GM23338 (cell line): ENCODE results near the gene ZNF821. TPM values are rescaled to one million over a fixed set of nuclear protein-coding genes. Genes with fewer than 3 reads are reported as not detected.

ENCODE experiments used
- ATAC-seq: fragments of 200-7000 bp; cut with Tn5 transposase; 3 replicates; pipeline ENCODE4 v1.9.1; 2020
- DNase-seq: peaks from one replicate; pipeline ENCODE4 v3.0.0-alpha.2; 2015; ENCODE audit warnings: low spot score
- H2AFZ ChIP-seq: fragments of 200-600 bp; sonication (generic); 2 replicates; pipeline ENCODE4 v1.8.0; 2016; ENCODE audit warnings: antibody characterized with exemption, mild to moderate bottlenecking, moderate library complexity
- H3F3A ChIP-seq: fragments of 200-600 bp; sonication (generic); replicated peaks from 2 replicates; pipeline ENCODE4 v1.8.0; 2017; ENCODE audit warnings: antibody characterized with exemption, mixed run types, low read depth
- H3K27ac ChIP-seq: fragments of 200-600 bp; sonication (generic); 2 replicates; pipeline ENCODE4 v1.6.1; 2016; ENCODE audit warnings: low read depth
- H3K27me3 ChIP-seq: fragments of 200-600 bp; sonication (generic); 2 replicates; pipeline ENCODE4 v1.8.0; 2016; ENCODE audit warnings: mild to moderate bottlenecking, mixed run types, moderate library complexity; ENCODE audit not compliant: insufficient read depth
- H3K36me3 ChIP-seq: fragments of 200-600 bp; sonication (generic); 2 replicates; pipeline ENCODE4 v1.8.0; 2016; ENCODE audit warnings: mild to moderate bottlenecking; ENCODE audit not compliant: insufficient read depth
- H3K4me1 ChIP-seq: fragments of 200-600 bp; sonication (generic); 2 replicates; pipeline ENCODE4 v1.8.0; 2016; ENCODE audit warnings: mild to moderate bottlenecking, moderate library complexity; ENCODE audit not compliant: insufficient read depth
- H3K4me2 ChIP-seq: fragments of 200-600 bp; sonication (generic); 2 replicates; pipeline ENCODE4 v1.7.1; 2017; ENCODE audit warnings: mixed run types
- H3K4me3 ChIP-seq: fragments of 200-600 bp; sonication (generic); 2 replicates; pipeline ENCODE4 v1.6.1; 2016; ENCODE audit warnings: mixed run types
- H3K79me2 ChIP-seq: fragments of 200-600 bp; sonication (generic); replicated peaks from 2 replicates; pipeline ENCODE4 v1.8.0; 2017; ENCODE audit warnings: mild to moderate bottlenecking; ENCODE audit not compliant: insufficient read depth
- H3K9me2 ChIP-seq: fragments of 200-600 bp; sonication (generic); 2 replicates; pipeline ENCODE4 v1.8.0; 2017; ENCODE audit not compliant: insufficient read depth
- H4K20me1 ChIP-seq: fragments of 200-600 bp; sonication (generic); replicated peaks from 2 replicates; pipeline ENCODE4 v1.8.0; 2017; ENCODE audit warnings: mild to moderate bottlenecking; ENCODE audit not compliant: insufficient read depth
- H3K27ac Mint-ChIP-seq: 2 replicates; pipeline ENCODE4 v1.8.0; 2020; ENCODE audit warnings: inconsistent platforms, mild to moderate bottlenecking, moderate library complexity, mixed read lengths
- H3K27me3 Mint-ChIP-seq: 3 replicates; pipeline ENCODE4 v1.8.0; 2022; ENCODE audit warnings: low read depth, mild to moderate bottlenecking, moderate library complexity, mixed read lengths, inconsistent platforms; ENCODE audit not compliant: insufficient read depth, poor library complexity
- H3K36me3 Mint-ChIP-seq: 3 replicates; pipeline ENCODE4 v1.8.0; 2021; ENCODE audit warnings: low read depth, mild to moderate bottlenecking, inconsistent platforms, moderate library complexity, mixed read lengths
- H3K4me1 Mint-ChIP-seq: 3 replicates; pipeline ENCODE4 v1.8.0; 2020; ENCODE audit warnings: mild to moderate bottlenecking, inconsistent platforms, mixed read lengths
- H3K4me3 Mint-ChIP-seq: 3 replicates; pipeline ENCODE4 v1.8.0; 2021; ENCODE audit warnings: moderate library complexity, mild to moderate bottlenecking, inconsistent platforms, mixed read lengths
- H3K9me3 Mint-ChIP-seq: 3 replicates; pipeline ENCODE4 v1.8.0; 2020; ENCODE audit warnings: moderate library complexity, mild to moderate bottlenecking, inconsistent platforms, mixed read lengths
- CREB1 ChIP-seq: fragments of 250-450 bp; sonication (Bioruptor Pico); IDR thresholded peaks from 2 replicates; pipeline ENCODE4 v1.5.0; 2020; ENCODE audit warnings: low read depth, mild to moderate bottlenecking, moderate library complexity
- ETS1 ChIP-seq: IDR thresholded peaks from 2 replicates; pipeline ENCODE4 v1.6.1; 2016; ENCODE audit warnings: antibody characterized with exemption
- EZH2 ChIP-seq: fragments of 200-600 bp; sonication (generic); IDR thresholded peaks from one replicate; pipeline ENCODE4 v1.8.0; 2017; ENCODE audit warnings: antibody characterized with exemption, mild to moderate bottlenecking, low read depth; ENCODE audit not compliant: unreplicated experiment
- EZH2phosphoT487 ChIP-seq: fragments of 200-600 bp; sonication (generic); IDR thresholded peaks from one replicate; pipeline ENCODE4 v1.8.1; 2018; ENCODE audit warnings: antibody characterized with exemption; ENCODE audit not compliant: unreplicated experiment
- JUNB ChIP-seq: IDR thresholded peaks from one replicate; pipeline ENCODE4 v1.6.1; 2016; ENCODE audit warnings: antibody characterized with exemption; ENCODE audit not compliant: unreplicated experiment
- NANOG ChIP-seq: IDR thresholded peaks from 2 replicates; pipeline ENCODE4 v1.6.1; 2016; ENCODE audit warnings: antibody characterized with exemption, borderline replicate concordance
- POLR2AphosphoS5 ChIP-seq: IDR thresholded peaks from 2 replicates; pipeline ENCODE4 v1.6.1; 2016; ENCODE audit warnings: antibody characterized with exemption, low read depth
- STAT1 ChIP-seq: IDR thresholded peaks from one replicate; pipeline ENCODE4 v1.6.1; 2016; ENCODE audit warnings: antibody characterized with exemption; ENCODE audit not compliant: unreplicated experiment
- ZNF114 ChIP-seq: fragments of 250-450 bp; sonication (Bioruptor Pico); IDR thresholded peaks from 2 replicates; pipeline ENCODE4 v1.5.0; 2020; ENCODE audit warnings: mild to moderate bottlenecking, moderate library complexity
- ZNF331 ChIP-seq: fragments of 250-450 bp; sonication (Bioruptor Pico); IDR thresholded peaks from 2 replicates; pipeline ENCODE4 v1.5.0; 2020; ENCODE audit warnings: low read depth, mild to moderate bottlenecking, moderate library complexity
- polyA plus RNA-seq: library from polyadenylated mRNA; unstranded; fragments of >200 nt; fragmentation: Nextera tagmentation; extraction: Ambion mirVana; gene quantifications from 2 replicates; pipeline ENCODE4 v1.2.1, GENCODE V29; 2016
- total RNA-seq: library from RNA; depleted of rRNA; stranded (reverse); fragments of >200 nt; shearing (Covaris generic); gene quantifications from 2 replicates; pipeline ENCODE4 v1.2.3, GENCODE V29; 2014
- TF ChIP-seq, protein P1 (sequence below): fragments of 250-450 bp; sonication (Bioruptor Pico); IDR thresholded peaks from 2 replicates; pipeline ENCODE4 v1.5.0; 2020; ENCODE audit warnings: mild to moderate bottlenecking, moderate library complexity
- TF ChIP-seq, protein P2 (sequence below), 2 experiments: fragments of 200-600 bp in 1 of 2; sonication (generic) in 1 of 2; conservative IDR thresholded peaks; 2 replicates each; pipeline versions ENCODE4 v1.5.1 to v1.6.1; 2016 to 2017; ENCODE audit warnings: antibody characterized with exemption in 2 of 2, low read depth in 2 of 2, mild to moderate bottlenecking in 2 of 2, moderate library complexity in 1 of 2
- TF ChIP-seq, protein P3 (sequence below): IDR thresholded peaks from one replicate; pipeline ENCODE4 v1.6.1; 2018; ENCODE audit warnings: antibody characterized with exemption; ENCODE audit not compliant: unreplicated experiment

The ZNF821 gene
- total and polyA plus RNA-seq, 2 experiments from 2014 or later, result 13.3 to 14.8 TPM

- H3K9me3 Mint-ChIP-seq, result no peaks in the 10 kb centered on the region; the same call in 2 of the 3 replicates
- Histone ChIP-seq H3F3A (peaks cover 6% of the 10 kb centered on the region; the same call in 1 of the 2 replicates), H4K20me1 (peaks cover 28% of the 10 kb centered on the region), H3K4me3 (peak overlapping the region; percentile 100), H3K79me2 (peaks cover 38% of the 10 kb centered on the region), H3K27ac (peak overlapping the region; percentile 99; the same call in 1 of the 2 replicates), H3K9me2 (no peaks in the 10 kb centered on the region), H2AFZ (no peak overlapping the region), H3K36me3 (peaks cover 8% of the 10 kb centered on the region; the same call in 1 of the 2 replicates), H3K4me1 (peaks cover 13% of the 10 kb centered on the region; the same call in 1 of the 2 replicates), H3K27me3 (no peaks in the 10 kb centered on the region), H3K4me2 (peak overlapping the region; percentile 99)
- peak overlapping the region; percentile 97 for H3K4me3 Mint-ChIP-seq
- peaks cover 12% of the 10 kb centered on the region for H3K27me3 Mint-ChIP-seq
- H3K27ac Mint-ChIP-seq, result peak overlapping the region; percentile 97
- TF ChIP-seq ZNF114 (CRISPR knock-in tag) (no peak), ETS1 (no peak), NANOG (no peak), JUNB (no peak), STAT1 (no peak), ZNF331 (CRISPR knock-in tag) (no peak), EZH2phosphoT487 (no peak), POLR2AphosphoS5 (no peak), CREB1 (CRISPR knock-in tag) (no peak), EZH2 (no peak)
- TF ChIP-seq, protein P1, sequence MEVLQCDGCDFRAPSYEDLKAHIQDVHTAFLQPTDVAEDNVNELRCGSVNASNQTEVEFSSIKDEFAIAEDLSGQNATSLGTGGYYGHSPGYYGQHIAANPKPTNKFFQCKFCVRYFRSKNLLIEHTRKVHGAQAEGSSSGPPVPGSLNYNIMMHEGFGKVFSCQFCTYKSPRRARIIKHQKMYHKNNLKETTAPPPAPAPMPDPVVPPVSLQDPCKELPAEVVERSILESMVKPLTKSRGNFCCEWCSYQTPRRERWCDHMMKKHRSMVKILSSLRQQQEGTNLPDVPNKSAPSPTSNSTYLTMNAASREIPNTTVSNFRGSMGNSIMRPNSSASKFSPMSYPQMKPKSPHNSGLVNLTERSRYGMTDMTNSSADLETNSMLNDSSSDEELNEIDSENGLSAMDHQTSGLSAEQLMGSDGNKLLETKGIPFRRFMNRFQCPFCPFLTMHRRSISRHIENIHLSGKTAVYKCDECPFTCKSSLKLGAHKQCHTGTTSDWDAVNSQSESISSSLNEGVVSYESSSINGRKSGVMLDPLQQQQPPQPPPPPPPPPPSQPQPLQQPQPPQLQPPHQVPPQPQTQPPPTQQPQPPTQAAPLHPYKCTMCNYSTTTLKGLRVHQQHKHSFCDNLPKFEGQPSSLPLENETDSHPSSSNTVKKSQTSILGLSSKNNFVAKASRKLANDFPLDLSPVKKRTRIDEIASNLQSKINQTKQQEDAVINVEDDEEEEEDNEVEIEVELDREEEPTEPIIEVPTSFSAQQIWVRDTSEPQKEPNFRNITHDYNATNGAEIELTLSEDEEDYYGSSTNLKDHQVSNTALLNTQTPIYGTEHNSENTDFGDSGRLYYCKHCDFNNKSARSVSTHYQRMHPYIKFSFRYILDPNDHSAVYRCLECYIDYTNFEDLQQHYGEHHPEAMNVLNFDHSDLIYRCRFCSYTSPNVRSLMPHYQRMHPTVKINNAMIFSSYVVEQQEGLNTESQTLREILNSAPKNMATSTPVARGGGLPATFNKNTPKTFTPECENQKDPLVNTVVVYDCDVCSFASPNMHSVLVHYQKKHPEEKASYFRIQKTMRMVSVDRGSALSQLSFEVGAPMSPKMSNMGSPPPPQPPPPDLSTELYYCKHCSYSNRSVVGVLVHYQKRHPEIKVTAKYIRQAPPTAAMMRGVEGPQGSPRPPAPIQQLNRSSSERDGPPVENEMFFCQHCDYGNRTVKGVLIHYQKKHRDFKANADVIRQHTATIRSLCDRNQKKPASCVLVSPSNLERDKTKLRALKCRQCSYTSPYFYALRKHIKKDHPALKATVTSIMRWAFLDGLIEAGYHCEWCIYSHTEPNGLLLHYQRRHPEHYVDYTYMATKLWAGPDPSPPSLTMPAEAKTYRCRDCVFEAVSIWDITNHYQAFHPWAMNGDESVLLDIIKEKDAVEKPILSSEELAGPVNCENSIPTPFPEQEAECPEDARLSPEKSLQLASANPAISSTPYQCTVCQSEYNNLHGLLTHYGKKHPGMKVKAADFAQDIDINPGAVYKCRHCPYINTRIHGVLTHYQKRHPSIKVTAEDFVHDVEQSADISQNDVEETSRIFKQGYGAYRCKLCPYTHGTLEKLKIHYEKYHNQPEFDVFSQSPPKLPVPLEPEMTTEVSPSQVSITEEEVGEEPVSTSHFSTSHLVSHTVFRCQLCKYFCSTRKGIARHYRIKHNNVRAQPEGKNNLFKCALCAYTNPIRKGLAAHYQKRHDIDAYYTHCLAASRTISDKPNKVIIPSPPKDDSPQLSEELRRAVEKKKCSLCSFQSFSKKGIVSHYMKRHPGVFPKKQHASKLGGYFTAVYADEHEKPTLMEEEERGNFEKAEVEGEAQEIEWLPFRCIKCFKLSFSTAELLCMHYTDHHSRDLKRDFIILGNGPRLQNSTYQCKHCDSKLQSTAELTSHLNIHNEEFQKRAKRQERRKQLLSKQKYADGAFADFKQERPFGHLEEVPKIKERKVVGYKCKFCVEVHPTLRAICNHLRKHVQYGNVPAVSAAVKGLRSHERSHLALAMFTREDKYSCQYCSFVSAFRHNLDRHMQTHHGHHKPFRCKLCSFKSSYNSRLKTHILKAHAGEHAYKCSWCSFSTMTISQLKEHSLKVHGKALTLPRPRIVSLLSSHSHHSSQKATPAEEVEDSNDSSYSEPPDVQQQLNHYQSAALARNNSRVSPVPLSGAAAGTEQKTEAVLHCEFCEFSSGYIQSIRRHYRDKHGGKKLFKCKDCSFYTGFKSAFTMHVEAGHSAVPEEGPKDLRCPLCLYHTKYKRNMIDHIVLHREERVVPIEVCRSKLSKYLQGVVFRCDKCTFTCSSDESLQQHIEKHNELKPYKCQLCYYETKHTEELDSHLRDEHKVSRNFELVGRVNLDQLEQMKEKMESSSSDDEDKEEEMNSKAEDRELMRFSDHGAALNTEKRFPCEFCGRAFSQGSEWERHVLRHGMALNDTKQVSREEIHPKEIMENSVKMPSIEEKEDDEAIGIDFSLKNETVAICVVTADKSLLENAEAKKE (CRISPR knock-in tag), result no peak
- TF ChIP-seq, protein P2, sequence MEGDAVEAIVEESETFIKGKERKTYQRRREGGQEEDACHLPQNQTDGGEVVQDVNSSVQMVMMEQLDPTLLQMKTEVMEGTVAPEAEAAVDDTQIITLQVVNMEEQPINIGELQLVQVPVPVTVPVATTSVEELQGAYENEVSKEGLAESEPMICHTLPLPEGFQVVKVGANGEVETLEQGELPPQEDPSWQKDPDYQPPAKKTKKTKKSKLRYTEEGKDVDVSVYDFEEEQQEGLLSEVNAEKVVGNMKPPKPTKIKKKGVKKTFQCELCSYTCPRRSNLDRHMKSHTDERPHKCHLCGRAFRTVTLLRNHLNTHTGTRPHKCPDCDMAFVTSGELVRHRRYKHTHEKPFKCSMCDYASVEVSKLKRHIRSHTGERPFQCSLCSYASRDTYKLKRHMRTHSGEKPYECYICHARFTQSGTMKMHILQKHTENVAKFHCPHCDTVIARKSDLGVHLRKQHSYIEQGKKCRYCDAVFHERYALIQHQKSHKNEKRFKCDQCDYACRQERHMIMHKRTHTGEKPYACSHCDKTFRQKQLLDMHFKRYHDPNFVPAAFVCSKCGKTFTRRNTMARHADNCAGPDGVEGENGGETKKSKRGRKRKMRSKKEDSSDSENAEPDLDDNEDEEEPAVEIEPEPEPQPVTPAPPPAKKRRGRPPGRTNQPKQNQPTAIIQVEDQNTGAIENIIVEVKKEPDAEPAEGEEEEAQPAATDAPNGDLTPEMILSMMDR (conservative IDR thresholded peaks at IDR 0.05; ENCODE audit: low read depth in 2 of 2), result no peak
- TF ChIP-seq, protein P3, sequence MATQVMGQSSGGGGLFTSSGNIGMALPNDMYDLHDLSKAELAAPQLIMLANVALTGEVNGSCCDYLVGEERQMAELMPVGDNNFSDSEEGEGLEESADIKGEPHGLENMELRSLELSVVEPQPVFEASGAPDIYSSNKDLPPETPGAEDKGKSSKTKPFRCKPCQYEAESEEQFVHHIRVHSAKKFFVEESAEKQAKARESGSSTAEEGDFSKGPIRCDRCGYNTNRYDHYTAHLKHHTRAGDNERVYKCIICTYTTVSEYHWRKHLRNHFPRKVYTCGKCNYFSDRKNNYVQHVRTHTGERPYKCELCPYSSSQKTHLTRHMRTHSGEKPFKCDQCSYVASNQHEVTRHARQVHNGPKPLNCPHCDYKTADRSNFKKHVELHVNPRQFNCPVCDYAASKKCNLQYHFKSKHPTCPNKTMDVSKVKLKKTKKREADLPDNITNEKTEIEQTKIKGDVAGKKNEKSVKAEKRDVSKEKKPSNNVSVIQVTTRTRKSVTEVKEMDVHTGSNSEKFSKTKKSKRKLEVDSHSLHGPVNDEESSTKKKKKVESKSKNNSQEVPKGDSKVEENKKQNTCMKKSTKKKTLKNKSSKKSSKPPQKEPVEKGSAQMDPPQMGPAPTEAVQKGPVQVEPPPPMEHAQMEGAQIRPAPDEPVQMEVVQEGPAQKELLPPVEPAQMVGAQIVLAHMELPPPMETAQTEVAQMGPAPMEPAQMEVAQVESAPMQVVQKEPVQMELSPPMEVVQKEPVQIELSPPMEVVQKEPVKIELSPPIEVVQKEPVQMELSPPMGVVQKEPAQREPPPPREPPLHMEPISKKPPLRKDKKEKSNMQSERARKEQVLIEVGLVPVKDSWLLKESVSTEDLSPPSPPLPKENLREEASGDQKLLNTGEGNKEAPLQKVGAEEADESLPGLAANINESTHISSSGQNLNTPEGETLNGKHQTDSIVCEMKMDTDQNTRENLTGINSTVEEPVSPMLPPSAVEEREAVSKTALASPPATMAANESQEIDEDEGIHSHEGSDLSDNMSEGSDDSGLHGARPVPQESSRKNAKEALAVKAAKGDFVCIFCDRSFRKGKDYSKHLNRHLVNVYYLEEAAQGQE, result no peak
- DNase-seq (no peak), ATAC-seq (no peak)
- peaks cover 14% of the 10 kb centered on the region for H3K36me3 Mint-ChIP-seq
- H3K4me1 Mint-ChIP-seq, result peaks cover 9% of the 10 kb centered on the region
Measured at GRCh38 chr16:71893888-71894228, 9.9 kb upstream of the ZNF821 start.
